ENCODE data around the gene ASCC1. TPM values are rescaled to one million over a fixed set of nuclear protein-coding genes. Genes with fewer than 3 reads are reported as not detected.
"Not testable (repeated sequence)": the region's sequence is repeated elsewhere in the genome, so short reads cannot be mapped to it uniquely, and the experiment has no call there.

Gene ASCC1
- total and polyA plus RNA-seq, 2 of the 13 experiments (the other 11 are each of a cell fraction or from before 2014, with no cell fraction given), result 21.6 to 30.1 TPM

- in situ Hi-C loops (cut with HindIII; ENCODE audit: extremely low pct_ligation_motif_present, low pct_unique_long_range_greater_than_20kb), result no loop called here
- Histone ChIP-seq H3K9ac (ENCODE audit: insufficient read depth, low read depth, low read length) (no peak overlapping the region), H3K79me2 (ENCODE audit: insufficient read depth, low read length) (no peaks in the 10 kb centered on the region), H3K4me2 (ENCODE audit: low read depth, low read length) (no peak overlapping the region), H3K36me3 (replicated peaks in 1 of 2; ENCODE audit: control insufficient read depth in 1 of 2, insufficient read depth in 2 of 2, low read length in 2 of 2) (peaks cover 1 to 20% of the 10 kb centered on the region in 2 experiments; a peak in 3 of 5 replicates), H3K4me1 (ENCODE audit: insufficient read depth, low read length) (no peaks in the 10 kb centered on the region), H3K27ac (ENCODE audit: extremely low read length, insufficient read depth, low read length) (no peak overlapping the region), H3K4me3 (replicated peaks in 1 of 3; ENCODE audit: insufficient read depth in 1 of 3, low read depth in 2 of 3, low read length in 3 of 3) (no peak overlapping the region), H3K27me3 (ENCODE audit: control insufficient read depth in 1 of 2, insufficient read depth in 2 of 2, low read length in 2 of 2) (no peaks in the 10 kb centered on the region; a peak in 1 of 5 replicates), H3K9me3 (ENCODE audit: low read length) (no peaks in the 10 kb centered on the region), H2AFZ (ENCODE audit: low read length) (no peak overlapping the region), H4K20me1 (ENCODE audit: insufficient read depth, low read length) (no peaks in the 10 kb centered on the region)
- WGBS (ENCODE audit: low lambda C conversion rate), result 97% methylated on average over 10 of the region's 10 CpGs
- ChIA-PET POLR2A (no interaction called here), CTCF (ENCODE audit: low intra/inter-chr PET ratio, low total read pairs) (no interaction called here)
- FAIRE-seq (no peak), DNase-seq (ENCODE audit: low spot score) (no peak), ATAC-seq (no peak)
- BruUV-seq (replicated peaks), result no TSS peak
- no peak for TF ChIP-seq ZNF546 (CRISPR knock-in tag; conservative IDR thresholded peaks at IDR 0.05)
- TF ChIP-seq FOXA1 (IDR thresholded peaks at IDR 0.05), result no peak
- no peak for TF ChIP-seq FOXA1 (CRISPR knock-in tag; IDR thresholded peaks at IDR 0.05)
- peak; percentile 5 to 51; a peak in 2 of 4 replicates for TF ChIP-seq MAFK (conservative IDR thresholded peaks at IDR 0.05 in 1 of 2, IDR thresholded peaks at IDR 0.05 in 1 of 2; ENCODE audit: low read length in 2 of 2)
- TF ChIP-seq MAFF (IDR thresholded peaks at IDR 0.05; ENCODE audit: low read depth, low read length), result peak; percentile 37; the same call in 1 of the 2 replicates
- intact Hi-C loops (cut with micrococcal nuclease; ENCODE audit: unreplicated experiment), result no loop called here
These were observed 59.9 kb downstream of the ASCC1 start for GRCh38 chr10:72156223-72156622.

GRCh38 chr10:72152286-72152685 lies 63.8 kb downstream of the ASCC1 start:
- Histone ChIP-seq H3K36me3 (replicated peaks in 1 of 2; ENCODE audit: control insufficient read depth in 1 of 2, insufficient read depth in 2 of 2, low read length in 2 of 2) (0 out of 5 replicates have a peak, but pooled peaks cover 0 to 7% of the 10 kb centered on the region in 2 experiments), H3K4me3 (replicated peaks in 1 of 3; ENCODE audit: insufficient read depth in 1 of 3, low read depth in 2 of 3, low read length in 3 of 3) (no peak overlapping the region), H4K20me1 (ENCODE audit: insufficient read depth, low read length) (no peaks in the 10 kb centered on the region), H3K9me3 (ENCODE audit: low read length) (no peaks in the 10 kb centered on the region), H3K79me2 (ENCODE audit: insufficient read depth, low read length) (no peaks in the 10 kb centered on the region), H3K27me3 (ENCODE audit: control insufficient read depth in 1 of 2, insufficient read depth in 2 of 2, low read length in 2 of 2) (no peaks in the 10 kb centered on the region), H3K4me1 (ENCODE audit: insufficient read depth, low read length) (no peaks in the 10 kb centered on the region), H3K9ac (ENCODE audit: insufficient read depth, low read depth, low read length) (no peak overlapping the region), H3K4me2 (ENCODE audit: low read depth, low read length) (no peak overlapping the region), H3K27ac (ENCODE audit: extremely low read length, insufficient read depth, low read length) (no peak overlapping the region), H2AFZ (ENCODE audit: low read length) (no peak overlapping the region)
- FAIRE-seq, result no peak
- BruUV-seq (replicated peaks), result no TSS peak
- CTCF ChIA-PET (ENCODE audit: low intra/inter-chr PET ratio, low total read pairs), result no interaction called here
- WGBS (ENCODE audit: low lambda C conversion rate), result 95% methylated on average over 7 of the region's 7 CpGs
- no peak for ATAC-seq
- in situ Hi-C loops (cut with HindIII; ENCODE audit: extremely low pct_ligation_motif_present, low pct_unique_long_range_greater_than_20kb) (no loop called here), intact Hi-C loops (cut with micrococcal nuclease; ENCODE audit: unreplicated experiment) (no loop called here)
- TF ChIP-seq ZSCAN30 (CRISPR knock-in tag; IDR thresholded peaks at IDR 0.05) (no peak), EEA1 (CRISPR knock-in tag; IDR thresholded peaks at IDR 0.05; ENCODE audit: borderline replicate concordance) (no peak), HOXA5 (CRISPR knock-in tag; IDR thresholded peaks at IDR 0.05) (no peak)
- TF ChIP-seq, protein P1, sequence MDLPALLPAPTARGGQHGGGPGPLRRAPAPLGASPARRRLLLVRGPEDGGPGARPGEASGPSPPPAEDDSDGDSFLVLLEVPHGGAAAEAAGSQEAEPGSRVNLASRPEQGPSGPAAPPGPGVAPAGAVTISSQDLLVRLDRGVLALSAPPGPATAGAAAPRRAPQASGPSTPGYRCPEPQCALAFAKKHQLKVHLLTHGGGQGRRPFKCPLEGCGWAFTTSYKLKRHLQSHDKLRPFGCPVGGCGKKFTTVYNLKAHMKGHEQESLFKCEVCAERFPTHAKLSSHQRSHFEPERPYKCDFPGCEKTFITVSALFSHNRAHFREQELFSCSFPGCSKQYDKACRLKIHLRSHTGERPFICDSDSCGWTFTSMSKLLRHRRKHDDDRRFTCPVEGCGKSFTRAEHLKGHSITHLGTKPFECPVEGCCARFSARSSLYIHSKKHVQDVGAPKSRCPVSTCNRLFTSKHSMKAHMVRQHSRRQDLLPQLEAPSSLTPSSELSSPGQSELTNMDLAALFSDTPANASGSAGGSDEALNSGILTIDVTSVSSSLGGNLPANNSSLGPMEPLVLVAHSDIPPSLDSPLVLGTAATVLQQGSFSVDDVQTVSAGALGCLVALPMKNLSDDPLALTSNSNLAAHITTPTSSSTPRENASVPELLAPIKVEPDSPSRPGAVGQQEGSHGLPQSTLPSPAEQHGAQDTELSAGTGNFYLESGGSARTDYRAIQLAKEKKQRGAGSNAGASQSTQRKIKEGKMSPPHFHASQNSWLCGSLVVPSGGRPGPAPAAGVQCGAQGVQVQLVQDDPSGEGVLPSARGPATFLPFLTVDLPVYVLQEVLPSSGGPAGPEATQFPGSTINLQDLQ (CRISPR knock-in tag; IDR thresholded peaks at IDR 0.05), result no peak
- POLR2A ChIA-PET, result no interaction called here
- DNase-seq (ENCODE audit: low spot score), result no peak

DNA sequence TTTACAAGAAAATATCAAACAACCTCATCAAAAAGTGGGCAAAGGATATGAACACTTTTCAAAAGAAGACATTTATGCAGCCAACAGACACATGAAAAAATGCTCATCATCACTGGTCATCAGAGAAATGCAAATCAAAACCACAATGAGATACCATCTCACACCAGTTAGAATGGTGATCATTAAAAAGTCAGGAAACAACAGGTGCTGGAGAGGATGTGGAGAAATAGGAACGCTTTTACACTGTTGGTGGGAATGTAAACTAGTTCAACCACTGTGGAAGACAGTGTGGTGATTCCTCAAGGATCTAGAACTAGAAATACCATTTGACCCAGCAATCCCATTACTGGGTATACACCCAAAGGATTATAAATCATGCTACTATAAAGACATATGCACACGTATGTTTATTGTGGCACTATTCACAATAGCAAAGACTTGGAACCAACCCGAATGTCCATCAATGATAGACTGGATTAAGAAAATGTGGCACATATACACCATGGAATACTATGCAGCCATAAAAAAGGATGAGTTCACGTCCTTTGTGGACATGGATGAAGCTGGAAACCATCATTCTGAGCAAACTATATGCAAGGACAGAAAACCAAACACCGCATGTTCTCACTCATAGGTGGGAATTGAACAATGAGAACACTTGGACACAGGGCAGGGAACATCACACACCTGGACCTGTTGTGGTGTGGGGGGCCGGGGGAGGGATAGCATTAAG lies 65.2 kb downstream of the ASCC1 start:
- H3K79me2 ChIP-seq (ENCODE audit: insufficient read depth, low read length); BruUV-seq (replicated peaks); H3K4me3 ChIP-seq (replicated peaks in 1 of 3; ENCODE audit: insufficient read depth in 1 of 3, low read depth in 2 of 3, low read length in 3 of 3); H3K36me3 ChIP-seq (replicated peaks in 1 of 2; ENCODE audit: control insufficient read depth in 1 of 2, insufficient read depth in 2 of 2, low read length in 2 of 2); H2AFZ ChIP-seq (ENCODE audit: low read length); DNase-seq (ENCODE audit: low spot score); POLR2A ChIA-PET; FAIRE-seq; H3K9me3 ChIP-seq (ENCODE audit: low read length); intact Hi-C loops (cut with micrococcal nuclease; ENCODE audit: unreplicated experiment); H4K20me1 ChIP-seq (ENCODE audit: insufficient read depth, low read length); H3K27ac ChIP-seq (ENCODE audit: extremely low read length, insufficient read depth, low read length); CTCF ChIA-PET (ENCODE audit: low intra/inter-chr PET ratio, low total read pairs); H3K4me2 ChIP-seq (ENCODE audit: low read depth, low read length); in situ Hi-C loops (cut with HindIII; ENCODE audit: extremely low pct_ligation_motif_present, low pct_unique_long_range_greater_than_20kb); H3K27me3 ChIP-seq (ENCODE audit: control insufficient read depth in 1 of 2, insufficient read depth in 2 of 2, low read length in 2 of 2); H3K4me1 ChIP-seq (ENCODE audit: insufficient read depth, low read length); ATAC-seq; H3K9ac ChIP-seq (ENCODE audit: insufficient read depth, low read depth, low read length): not testable (repeated sequence)
- WGBS (ENCODE audit: low lambda C conversion rate), result 93% methylated on average over 6 of the region's 6 CpGs

All from HepG2 (cell line).